Hindlimb muscle (tissue), 1 donor: ENCODE measurements around the gene IZUMO2. TPM values are rescaled to one million over a fixed set of nuclear protein-coding genes. Genes with fewer than 3 reads are reported as not detected.

Experiments
- DNase-seq: peaks from one replicate; pipeline ENCODE4 v3.0.0-alpha.2; 2013
- polyA plus RNA-seq: library from polyadenylated mRNA; unstranded; fragments of 120-200 nt; gene quantifications from one replicate; pipeline ENCODE4 v1.2.1, GENCODE V29; 2013; ENCODE audit not compliant: insufficient read length

IZUMO2 gene
- polyA plus RNA-seq = not detected

DNA sequence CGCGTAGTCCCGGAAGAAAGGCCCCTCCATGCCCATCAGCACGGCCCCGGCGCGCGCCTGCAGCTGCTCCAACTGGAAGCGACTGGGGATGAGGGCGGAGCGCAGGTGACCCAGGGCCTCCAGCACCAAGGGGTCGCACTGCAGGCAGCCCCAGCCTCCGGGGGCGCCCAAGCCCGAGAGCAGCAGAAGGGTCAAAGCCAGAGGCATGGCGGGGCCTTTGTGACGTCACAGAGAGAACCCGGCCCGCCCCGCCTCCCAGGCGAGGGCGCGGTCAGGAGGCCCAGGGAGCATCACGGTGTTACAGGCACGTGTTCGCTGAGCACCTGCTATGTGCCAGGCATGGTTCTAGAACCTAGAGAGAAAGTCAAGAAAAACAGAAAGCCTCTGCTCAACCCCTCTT is at the start of gene IZUMO2:
Gene IZUMO2, minus strand, starts transcription at position 294 of the 400 bp plus-strand sequence. Its CDS starts 87 bp downstream, at position 207.
- DNase-seq = no peak

DNA sequence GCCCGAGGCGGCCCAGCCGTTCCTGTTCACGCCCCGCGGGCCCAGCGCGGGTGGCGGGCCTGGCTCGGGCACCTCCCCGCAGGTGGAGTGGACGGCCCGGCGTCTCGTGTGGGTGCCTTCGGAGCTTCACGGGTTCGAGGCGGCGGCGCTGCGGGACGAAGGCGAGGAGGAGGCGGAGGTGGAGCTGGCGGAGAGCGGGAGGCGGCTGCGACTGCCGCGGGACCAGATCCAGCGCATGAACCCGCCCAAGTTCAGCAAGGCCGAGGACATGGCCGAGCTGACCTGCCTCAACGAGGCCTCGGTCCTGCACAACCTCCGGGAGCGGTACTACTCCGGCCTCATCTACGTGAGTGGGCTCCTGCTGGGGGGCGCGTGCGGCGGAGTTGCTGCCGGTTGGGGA is 47.3 kb upstream of the IZUMO2 start:
- DNase-seq = no peak

DNA sequence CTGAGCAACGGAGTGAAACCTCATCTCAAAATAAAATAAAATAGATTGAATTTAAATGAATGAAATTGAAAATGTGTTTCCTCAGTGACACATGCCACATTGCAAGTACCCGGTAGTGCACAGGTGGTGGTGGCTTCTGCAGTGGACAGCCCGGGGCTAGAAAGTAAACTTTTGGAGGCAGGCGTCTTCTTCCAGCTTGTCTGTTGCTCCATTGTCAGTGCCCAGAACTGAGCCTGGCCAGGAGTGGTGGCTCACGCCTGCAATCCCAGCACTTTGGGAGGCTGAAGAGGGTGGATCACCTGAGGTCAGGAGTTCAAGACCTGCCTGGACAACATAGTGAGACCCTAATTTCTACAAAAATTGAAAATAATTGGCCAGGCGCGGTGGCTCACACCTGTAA is 46.0 kb upstream of the IZUMO2 start:
- DNase-seq = no peak

GRCh38 chr19:50207730-50208129 is 44.6 kb upstream of the IZUMO2 start:
- DNase-seq = no peak

GRCh38 chr19:50206191-50206590 is 43.1 kb upstream of the IZUMO2 start:
- DNase-seq = no peak

- no peak for DNase-seq
Measured at GRCh38 chr19:50205681-50206138, 42.6 kb upstream of the IZUMO2 start.

- no peak for DNase-seq
Measured at GRCh38 chr19:50204811-50205675, 42.0 kb upstream of the IZUMO2 start.

GRCh38 chr19:50204081-50204428 is 41.0 kb upstream of the IZUMO2 start:
- no peak for DNase-seq

- peak; percentile 62 for DNase-seq
Measured at GRCh38 chr19:50203281-50204080, 40.4 kb upstream of the IZUMO2 start, which contains the start of gene MYH14. TSS of gene MYH14 (plus strand) at chr19:50203622. CDS start at chr19:50210366, 6,744 bp downstream.

- no peak for DNase-seq
Measured at GRCh38 chr19:50202962-50203280, 39.8 kb upstream of the IZUMO2 start.

GRCh38 chr19:50202386-50202785 is 39.3 kb upstream of the IZUMO2 start:
- DNase-seq = no peak

DNA sequence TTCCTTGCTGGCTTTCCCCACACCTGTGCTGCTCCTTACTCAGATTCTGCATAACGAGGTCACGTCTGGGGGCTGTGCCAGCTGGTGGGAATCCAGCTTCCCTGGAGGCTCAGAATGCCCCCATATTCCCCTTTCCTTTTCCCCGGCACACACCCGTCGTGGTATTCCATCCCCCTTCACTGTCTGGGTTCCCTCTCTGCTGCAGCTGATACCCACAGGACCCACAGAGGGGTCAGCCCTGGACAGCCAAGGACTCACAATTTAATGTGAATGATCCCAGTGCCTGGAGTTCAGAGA is 36.1 kb upstream of the IZUMO2 start:
- DNase-seq = no peak

- DNase-seq = no peak
Measured at GRCh38 chr19:50198431-50199258, 35.6 kb upstream of the IZUMO2 start.

GRCh38 chr19:50197348-50197747 is 34.3 kb upstream of the IZUMO2 start:
- DNase-seq = no peak

GRCh38 chr19:50196322-50196932 is 33.3 kb upstream of the IZUMO2 start:
- no peak for DNase-seq

- no peak for DNase-seq
Measured at GRCh38 chr19:50195224-50195623, 32.1 kb upstream of the IZUMO2 start.

DNA sequence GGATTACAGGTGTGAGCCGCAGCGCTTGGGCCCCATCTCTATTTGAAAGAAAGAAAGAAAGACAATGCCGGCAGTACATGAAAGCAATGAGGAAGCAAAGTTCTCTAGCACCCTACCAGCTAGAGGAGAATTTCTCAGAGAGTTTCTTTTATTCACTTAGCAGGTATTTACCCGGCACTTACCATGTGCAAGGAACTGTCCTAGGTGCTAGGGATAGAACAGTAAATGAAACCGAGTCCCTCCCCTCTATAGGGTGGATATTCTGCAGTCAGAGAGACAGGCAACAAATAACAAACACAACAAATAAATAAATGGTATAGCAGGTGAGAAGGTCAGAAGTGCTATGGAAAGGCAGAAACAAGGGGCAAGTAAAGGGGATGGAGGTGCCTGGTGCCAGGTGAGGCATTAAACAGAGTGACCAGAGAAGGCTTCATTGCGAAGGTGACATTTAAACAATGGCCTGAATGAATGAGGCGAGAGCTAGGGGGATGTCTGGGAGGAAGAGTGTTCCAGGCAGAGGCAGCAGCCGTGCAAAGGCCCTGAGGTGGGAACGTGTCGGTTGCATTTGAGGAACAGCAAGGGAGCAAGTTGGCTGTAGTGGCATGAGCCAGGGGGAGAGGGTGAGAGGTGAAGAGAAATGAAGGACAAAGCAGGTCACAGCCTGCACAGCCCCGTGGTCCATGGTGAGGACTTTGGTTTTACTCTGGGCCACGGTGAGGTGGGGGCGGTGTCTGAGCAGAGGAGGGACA is 29.6 kb upstream of the IZUMO2 start:
- no peak for DNase-seq

DNA sequence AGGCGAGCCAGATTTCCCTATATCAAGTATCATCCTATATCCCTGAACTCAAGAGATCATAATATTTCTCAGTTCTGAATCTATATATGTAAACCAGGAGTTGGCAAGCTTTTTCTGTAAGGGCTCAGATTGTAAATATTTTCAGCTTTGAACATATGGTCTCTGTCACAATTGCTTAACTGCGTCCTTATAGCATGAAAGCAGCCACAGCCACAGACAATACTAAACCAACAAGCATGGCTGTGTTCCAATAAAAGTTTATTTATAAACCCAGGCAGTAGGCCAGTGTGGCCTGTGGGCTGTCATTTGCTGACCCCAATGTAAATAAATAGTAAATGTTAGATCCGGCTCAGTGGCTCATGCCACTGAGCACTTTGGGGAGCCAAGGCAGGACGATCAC is 28.1 kb upstream of the IZUMO2 start:
- no peak for DNase-seq

- DNase-seq = no peak
Measured at GRCh38 chr19:50190439-50190891, 27.4 kb upstream of the IZUMO2 start.

DNA sequence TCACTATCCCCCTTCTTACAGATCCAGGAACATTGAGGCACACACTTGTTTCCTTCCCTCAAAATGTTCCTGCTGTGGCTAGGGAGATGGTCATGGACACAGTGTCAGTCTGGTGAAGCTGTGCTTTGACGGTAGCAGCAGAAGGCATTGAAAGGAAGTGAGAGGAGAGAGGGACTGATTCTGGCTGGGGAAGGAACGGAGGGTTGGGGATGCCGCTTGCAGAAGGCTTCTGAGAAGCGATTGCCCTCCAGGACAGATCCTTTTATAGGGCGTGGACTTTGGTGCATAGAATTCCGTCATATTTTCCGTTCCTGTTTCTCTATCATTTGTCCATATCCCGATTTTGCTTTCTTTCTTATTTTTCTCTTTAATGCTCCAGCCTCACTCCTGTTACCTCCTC is 26.2 kb upstream of the IZUMO2 start:
- no peak for DNase-seq

DNA sequence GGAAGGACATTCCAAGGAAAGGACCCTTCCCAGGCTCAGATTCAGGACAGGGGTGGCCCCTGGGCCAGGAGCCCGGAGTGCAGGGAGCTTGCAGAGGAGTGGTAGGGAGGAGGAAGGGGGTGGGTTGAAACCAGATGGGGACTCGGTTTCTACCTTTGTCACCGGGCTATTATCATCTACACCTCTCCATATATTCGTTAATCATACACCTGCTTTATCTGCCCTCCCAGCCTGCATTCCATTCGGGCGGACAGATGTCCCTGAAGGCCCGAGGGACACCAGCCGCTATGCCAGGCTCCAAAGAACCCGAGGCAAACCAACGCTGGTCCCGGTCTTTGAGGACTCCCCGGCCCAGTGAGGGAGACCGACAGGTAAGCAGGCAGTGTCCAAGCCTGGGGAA is 24.9 kb upstream of the IZUMO2 start:
- DNase-seq = no peak

DNA sequence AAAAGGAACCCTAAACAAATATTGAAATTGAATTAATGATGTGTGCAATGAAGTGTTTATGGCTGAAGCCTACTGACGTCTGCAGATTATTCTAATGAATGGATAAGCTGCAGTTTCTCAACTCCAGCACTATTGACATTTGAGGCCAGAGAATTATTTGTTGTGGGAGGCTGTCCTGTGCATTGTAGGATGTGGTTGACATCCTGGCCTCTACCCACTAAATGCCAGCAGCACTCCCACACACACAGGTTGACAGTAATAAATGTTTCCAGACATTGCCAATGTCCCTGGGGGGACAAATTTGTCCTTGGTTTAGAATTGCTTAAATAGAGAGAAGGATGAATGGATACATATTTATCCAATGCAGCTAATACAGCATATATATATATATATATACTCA is 21.1 kb upstream of the IZUMO2 start:
- DNase-seq = no peak
